ENCODE results near the gene CLEC7A. TPM values are rescaled to one million over a fixed set of nuclear protein-coding genes. Genes with fewer than 3 reads are reported as not detected.

CLEC7A gene
- total RNA-seq, 1 donor from 2014 or later = not detected

- DNase-seq (ENCODE audit: low read depth, low spot score) = no peak
- Mint-ChIP-seq H3K4me1 (peaks cover 5% of the 10 kb centered on the region), H3K27ac (ENCODE audit: unreplicated experiment) (no peak overlapping the region), H3K9me3 (no peaks in the 10 kb centered on the region), H3K36me3 (ENCODE audit: low read depth) (no peaks in the 10 kb centered on the region), H3K27me3 (ENCODE audit: low read depth) (no peaks in the 10 kb centered on the region), H3K4me3 (no peak overlapping the region)
- no peak for TF ChIP-seq CTCF (conservative IDR thresholded peaks at IDR 0.05)
Observed at GRCh38 chr12:10095971-10096370, 34.0 kb downstream of the CLEC7A start.

- Mint-ChIP-seq H3K27me3 (ENCODE audit: low read depth) (no peaks in the 10 kb centered on the region), H3K36me3 (ENCODE audit: low read depth) (no peaks in the 10 kb centered on the region), H3K4me1 (peaks cover 5% of the 10 kb centered on the region), H3K9me3 (no peaks in the 10 kb centered on the region), H3K27ac (ENCODE audit: unreplicated experiment) (no peak overlapping the region), H3K4me3 (no peak overlapping the region)
- no peak for TF ChIP-seq CTCF (conservative IDR thresholded peaks at IDR 0.05)
- DNase-seq (ENCODE audit: low read depth, low spot score) = no peak
Observed at GRCh38 chr12:10094646-10095395, 35.2 kb downstream of the CLEC7A start.

GRCh38 chr12:10088955-10089900 lies 40.8 kb downstream of the CLEC7A start:
- Mint-ChIP-seq H3K4me3 (no peak overlapping the region), H3K27ac (ENCODE audit: unreplicated experiment) (no peak overlapping the region), H3K36me3 (ENCODE audit: low read depth) (peaks cover under 1% of the 10 kb centered on the region), H3K4me1 (no peaks in the 10 kb centered on the region), H3K27me3 (ENCODE audit: low read depth) (no peaks in the 10 kb centered on the region), H3K9me3 (peaks cover 4% of the 10 kb centered on the region)
- no peak for DNase-seq (ENCODE audit: low read depth, low spot score)
- TF ChIP-seq CTCF (conservative IDR thresholded peaks at IDR 0.05) = no peak

DNA sequence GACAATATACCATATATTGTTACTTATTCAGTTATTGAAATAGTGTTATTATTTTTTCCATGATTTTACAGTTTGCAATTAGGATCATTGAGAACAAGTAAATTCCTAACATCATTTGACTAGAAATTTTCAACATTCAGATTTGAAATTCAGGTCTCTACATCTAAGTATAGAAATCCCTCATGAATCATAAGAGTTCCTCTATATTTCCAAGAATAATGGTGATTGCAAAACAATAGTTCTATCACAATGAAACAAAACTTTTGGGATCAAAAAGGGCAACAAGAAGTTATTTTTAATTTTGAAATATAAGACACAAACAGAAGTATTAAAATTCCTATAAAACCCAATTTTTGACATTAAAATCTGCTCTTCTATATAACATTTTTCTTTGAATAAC lies 42.0 kb downstream of the CLEC7A start:
- Mint-ChIP-seq H3K27ac (ENCODE audit: unreplicated experiment) (no peak overlapping the region), H3K4me1 (no peaks in the 10 kb centered on the region), H3K9me3 (peaks cover 8% of the 10 kb centered on the region), H3K27me3 (ENCODE audit: low read depth) (no peaks in the 10 kb centered on the region), H3K4me3 (no peak overlapping the region), H3K36me3 (ENCODE audit: low read depth) (peaks cover 3% of the 10 kb centered on the region)
- DNase-seq (ENCODE audit: low read depth, low spot score) = no peak
- no peak for TF ChIP-seq CTCF (conservative IDR thresholded peaks at IDR 0.05)

DNA sequence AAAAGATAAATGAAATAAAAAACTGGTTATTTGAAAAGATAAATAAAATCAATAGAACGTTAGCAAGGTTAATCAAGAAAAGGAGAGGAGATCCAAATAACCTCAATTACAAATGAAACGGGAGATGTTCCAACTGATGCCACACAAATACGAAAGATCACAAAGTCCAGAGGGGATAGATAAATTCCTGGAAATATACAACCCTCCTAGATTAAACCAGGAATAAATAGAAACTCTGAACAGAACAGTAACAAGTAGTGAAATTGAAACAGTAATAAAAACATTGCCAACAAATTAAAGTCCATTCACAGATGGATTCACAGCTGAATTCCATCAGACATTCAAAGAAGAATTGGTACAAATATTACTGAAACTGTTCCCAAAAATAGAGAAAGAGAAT lies 43.6 kb downstream of the CLEC7A start:
- H3K27me3 Mint-ChIP-seq (ENCODE audit: low read depth) = no peaks in the 10 kb centered on the region
- no peak for TF ChIP-seq CTCF (conservative IDR thresholded peaks at IDR 0.05)
- no peak for DNase-seq (ENCODE audit: low read depth, low spot score)
- H3K4me1 Mint-ChIP-seq = no peaks in the 10 kb centered on the region
- H3K27ac Mint-ChIP-seq (ENCODE audit: unreplicated experiment) = no peak overlapping the region
- H3K36me3 Mint-ChIP-seq (ENCODE audit: low read depth) = peaks cover 3% of the 10 kb centered on the region
- H3K4me3 Mint-ChIP-seq = no peak overlapping the region
- peaks cover 8% of the 10 kb centered on the region for H3K9me3 Mint-ChIP-seq

Data from neural crest cell (in vitro differentiated cells).